Natural killer cell (primary cell): ENCODE measurements around the gene RHOG. TPM values are rescaled to one million over a fixed set of nuclear protein-coding genes. Genes with fewer than 3 reads are reported as not detected.
A peak's percentile ranks its signal among the peaks of the same experiment; 100 is the strongest.

Source experiments
- ATAC-seq, 3 donors: fragments of 150-1000 bp in 2 of 3; fragments of 200-7000 bp in 1 of 3; cut with Tn5 transposase; 1 replicate in 1 of 3; 2 replicates in 2 of 3; pipeline ENCODE4 v1.10.0; 2021; ENCODE audit warnings: mild to moderate bottlenecking in 2 of 3, moderate library complexity in 2 of 3
- DNase-seq, 2 donors: peaks; one replicate each; pipeline versions ENCODE4 v3.0.0 to v3.0.0-alpha.2; 2013 to 2021; ENCODE audit warnings: mixed read lengths in 1 of 2
- H3K27ac ChIP-seq: one replicate; pipeline ENCODE4 v1.5.1; 2013; ENCODE audit warnings: mild to moderate bottlenecking, low read length
- H3K27me3 ChIP-seq: one replicate; pipeline ENCODE4 v1.6.1; 2013; ENCODE audit warnings: low read length; ENCODE audit not compliant: control insufficient read depth, insufficient read depth
- H3K36me3 ChIP-seq: one replicate; pipeline ENCODE4 v1.6.1; 2013; ENCODE audit warnings: low read length; ENCODE audit not compliant: control insufficient read depth, insufficient read depth
- H3K4me1 ChIP-seq: one replicate; pipeline ENCODE4 v1.6.1; 2013; ENCODE audit warnings: low read length; ENCODE audit not compliant: control insufficient read depth, insufficient read depth
- H3K4me3 ChIP-seq: one replicate; pipeline ENCODE4 v1.5.1; 2013; ENCODE audit warnings: low read length
- H3K9me3 ChIP-seq: one replicate; pipeline ENCODE4 v1.6.1; 2013; ENCODE audit warnings: low read length; ENCODE audit not compliant: control insufficient read depth, insufficient read depth
- H3K27ac Mint-ChIP-seq, 2 donors: one replicate each; pipeline ENCODE4 v1.8.0; 2022; ENCODE audit warnings: mild to moderate bottlenecking in 2 of 2, mixed read lengths in 2 of 2, moderate library complexity in 1 of 2
- H3K27me3 Mint-ChIP-seq, 2 donors: one replicate each; pipeline ENCODE4 v1.8.0; 2022; ENCODE audit warnings: low read depth in 2 of 2, mixed read lengths in 2 of 2
- H3K36me3 Mint-ChIP-seq: one replicate; pipeline ENCODE4 v1.8.0; 2022; ENCODE audit warnings: mixed read lengths
- H3K4me1 Mint-ChIP-seq, 2 donors: one replicate each; pipeline ENCODE4 v1.8.0; 2022; ENCODE audit warnings: mixed read lengths in 2 of 2
- H3K4me3 Mint-ChIP-seq: one replicate; pipeline ENCODE4 v1.8.0; 2022; ENCODE audit warnings: mild to moderate bottlenecking, moderate library complexity, mixed read lengths
- H3K9me3 Mint-ChIP-seq, 2 donors: one replicate each; pipeline ENCODE4 v1.8.0; 2022; ENCODE audit warnings: mixed read lengths in 2 of 2
- CTCF ChIP-seq: fragments of 200-600 bp; IDR thresholded peaks from one replicate; pipeline ENCODE4 v1.8.0; 2022; ENCODE audit warnings: antibody characterized with exemption
- WGBS: methylation state at CpG from one replicate; pipeline ENCODE4 v1.1.7; 2013; ENCODE audit warnings: missing lambda C conversion rate; ENCODE audit not compliant: insufficient coverage; 5-methylcytosine and 5-hydroxymethylcytosine counted together
- intact Hi-C: fragments of 100-400 bp; cut with micrococcal nuclease; formaldehyde crosslinking; loops from one replicate; pipeline ENCODE4 v1.14.2; 2022
- total RNA-seq, 4 donors: library from RNA; stranded (reverse); fragments of 120-200 nt in 1 of 4; gene quantifications; one replicate each; pipeline versions ENCODE4 v1.2.3 to v1.2.4, GENCODE V29; 2013 to 2022

Gene RHOG
- total RNA-seq, 3 donors from 2014 or later (not counting 1 experiment from before 2014, with no cell fraction given), result 114 to 145 (median 137) TPM

DNA sequence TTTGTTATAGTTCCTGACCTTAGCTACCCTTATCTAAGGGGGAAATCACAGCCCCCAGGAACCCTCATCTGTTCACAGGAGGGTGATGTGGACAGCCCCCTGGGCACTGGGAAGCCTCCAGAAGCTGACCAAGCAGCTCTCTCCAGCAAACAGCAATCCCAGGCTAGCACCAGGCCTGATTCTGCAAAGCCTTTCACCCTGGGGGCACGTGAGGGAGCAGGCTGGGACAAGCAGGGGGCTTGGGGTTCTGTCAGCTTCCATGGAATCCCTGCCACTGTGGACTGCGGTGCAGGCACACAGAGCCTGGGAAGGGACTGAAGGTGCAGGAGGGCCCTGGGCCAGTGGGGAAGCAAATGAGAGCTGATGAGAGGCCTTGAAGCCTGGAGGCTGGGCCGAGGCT, 30.3 kb downstream of the RHOG start:
- H3K4me1 Mint-ChIP-seq, result peaks cover 6 to 16% of the 10 kb centered on the region in 2 donors
- WGBS, result 91% methylated on average over 3 of the region's 3 CpGs
- no peak for TF ChIP-seq CTCF
- no peaks in the 10 kb centered on the region for H3K36me3 Mint-ChIP-seq
- peaks cover 14% of the 10 kb centered on the region for H3K4me1 ChIP-seq
- no peaks in the 10 kb centered on the region for H3K27me3 Mint-ChIP-seq
- ATAC-seq, result no peak
- H3K9me3 Mint-ChIP-seq, result no peaks in the 10 kb centered on the region
- no peaks in the 10 kb centered on the region for H3K9me3 ChIP-seq
- intact Hi-C loops, result no loop called here
- H3K27ac Mint-ChIP-seq, result no peak overlapping the region
- H3K27me3 ChIP-seq, result no peaks in the 10 kb centered on the region
- no peaks in the 10 kb centered on the region for H3K36me3 ChIP-seq
- H3K27ac ChIP-seq, result no peak overlapping the region
- DNase-seq, result no peak
- H3K4me3 Mint-ChIP-seq, result no peak overlapping the region
- H3K4me3 ChIP-seq, result no peak overlapping the region

DNA sequence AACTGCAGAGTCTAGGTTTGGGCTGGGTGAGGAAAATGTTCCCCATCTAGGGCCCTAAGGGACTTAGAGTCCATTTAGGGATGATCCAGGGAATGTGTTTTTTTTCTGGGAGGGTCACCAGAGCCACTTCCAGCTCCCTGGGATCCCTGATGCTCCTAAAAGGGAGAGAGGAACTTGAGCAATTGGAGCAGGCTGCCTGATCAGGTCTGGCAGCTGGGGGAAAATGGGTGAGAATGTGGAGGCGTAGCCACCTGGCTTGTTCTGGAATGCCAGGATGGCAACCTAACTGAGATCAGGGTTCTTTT, 31.2 kb downstream of the RHOG start:
- Histone ChIP-seq H3K9me3 (no peaks in the 10 kb centered on the region), H3K27ac (no peak overlapping the region), H3K36me3 (no peaks in the 10 kb centered on the region), H3K4me3 (no peak overlapping the region), H3K27me3 (no peaks in the 10 kb centered on the region), H3K4me1 (peaks cover 14% of the 10 kb centered on the region)
- Mint-ChIP-seq H3K27ac (no peak overlapping the region), H3K36me3 (no peaks in the 10 kb centered on the region), H3K27me3 (no peaks in the 10 kb centered on the region), H3K9me3 (no peaks in the 10 kb centered on the region), H3K4me3 (no peak overlapping the region), H3K4me1 (peaks cover 6 to 16% of the 10 kb centered on the region in 2 donors)
- ATAC-seq (no peak), DNase-seq (no peak)
- TF ChIP-seq CTCF, result no peak
- WGBS, result 93% methylated on average over 1 of the region's 1 CpG
- intact Hi-C loops, result loop anchor here (5.0 to 10.0 kb wide), 2 partner anchors 37 to 55 kb away; no protein-coding TSS in a partner anchor

DNA sequence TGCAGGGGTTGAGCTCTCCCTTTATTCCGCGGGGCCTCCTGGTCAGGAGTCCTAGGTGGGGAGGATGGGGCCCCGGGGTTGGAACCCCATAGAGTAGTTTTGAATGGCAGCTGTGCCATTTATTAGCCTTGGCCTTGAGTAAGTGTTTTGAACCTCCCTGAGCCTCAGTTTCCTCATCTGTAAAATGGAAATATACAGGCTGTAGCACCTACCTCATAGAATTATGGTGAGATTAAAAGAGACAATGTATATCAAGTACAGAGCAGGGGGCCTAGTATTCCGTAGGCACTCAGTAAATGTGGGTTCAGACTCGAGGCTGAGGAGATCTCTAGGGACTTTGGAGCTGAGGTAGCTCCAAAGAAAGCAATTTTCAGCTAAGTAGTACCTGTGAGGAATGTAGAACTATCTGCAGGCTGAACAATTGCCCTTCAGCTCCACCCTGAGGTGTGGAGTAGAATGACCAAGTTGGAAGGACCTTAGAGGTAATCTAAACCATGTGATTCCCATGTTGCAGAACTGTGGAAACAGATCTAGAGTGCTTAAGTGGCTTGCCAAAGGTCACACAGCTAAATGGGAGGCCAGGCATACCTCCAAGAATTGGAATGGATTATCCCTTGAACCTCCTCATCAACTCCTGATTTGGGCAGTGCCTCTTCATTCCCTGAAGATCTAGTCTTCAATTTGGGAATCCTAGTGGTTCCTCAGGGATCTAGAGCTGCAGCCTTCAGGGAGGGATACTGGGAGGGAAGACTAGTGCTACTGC, 31.7 kb downstream of the RHOG start:
- H3K36me3 ChIP-seq, result no peaks in the 10 kb centered on the region
- peak overlapping the region; percentile 78 for H3K4me3 ChIP-seq
- H3K4me1 Mint-ChIP-seq, result peaks cover 6 to 16% of the 10 kb centered on the region in 2 donors
- peak overlapping the region; percentile 41 to 90 for H3K27ac Mint-ChIP-seq
- H3K9me3 ChIP-seq, result no peaks in the 10 kb centered on the region
- no peak overlapping the region for H3K27ac ChIP-seq
- no peaks in the 10 kb centered on the region for H3K9me3 Mint-ChIP-seq
- TF ChIP-seq CTCF, result peak; percentile 28
- no peaks in the 10 kb centered on the region for H3K27me3 ChIP-seq
- no peaks in the 10 kb centered on the region for H3K36me3 Mint-ChIP-seq
- no peaks in the 10 kb centered on the region for H3K27me3 Mint-ChIP-seq
- DNase-seq, result peak in 1 of 2 donors; percentile 79
- WGBS, result 13% methylated on average over 5 of the region's 5 CpGs
- ATAC-seq, result peak; percentile 69 to 77 (median 76)
- peaks cover 14% of the 10 kb centered on the region for H3K4me1 ChIP-seq
- H3K4me3 Mint-ChIP-seq, result peak overlapping the region; percentile 97
- intact Hi-C loops, result loop anchor here (1.0 to 10.0 kb wide), 3 partner anchors 12 to 54 kb away; partner anchors contain the start of gene NUP98
